Measurements from ENCODE around the gene GOLGA7B.

Gene GOLGA7B

GRCh38 chr10:97896756-97897358 lies 47.2 kb downstream of the GOLGA7B start:
- DNase-seq, result peak; percentile 41

- DNase-seq, result no peak
Measured at GRCh38 chr10:97898429-97898828, 48.8 kb downstream of the GOLGA7B start.

- no peak for DNase-seq
Measured at GRCh38 chr10:97901381-97901780, 51.7 kb downstream of the GOLGA7B start.

GRCh38 chr10:97903128-97904017 lies 53.7 kb downstream of the GOLGA7B start:
- peak; percentile 78 for DNase-seq

GRCh38 chr10:97904018-97904381 lies 54.4 kb downstream of the GOLGA7B start:
- DNase-seq, result peak; percentile 78

GRCh38 chr10:97904576-97904975 lies 54.9 kb downstream of the GOLGA7B start:
- no peak for DNase-seq

- DNase-seq, result no peak
Measured at GRCh38 chr10:97905276-97905675, 55.6 kb downstream of the GOLGA7B start.

GRCh38 chr10:97907211-97907610 lies 57.6 kb downstream of the GOLGA7B start:
- no peak for DNase-seq

GRCh38 chr10:97907830-97908229 lies 58.2 kb downstream of the GOLGA7B start:
- no peak for DNase-seq

GRCh38 chr10:97910661-97911060 lies 61.0 kb downstream of the GOLGA7B start:
- DNase-seq, result no peak

- DNase-seq, result no peak
Measured at GRCh38 chr10:97911217-97911616, 61.6 kb downstream of the GOLGA7B start.

GRCh38 chr10:97913193-97913592 lies 63.5 kb downstream of the GOLGA7B start:
- DNase-seq, result no peak

GRCh38 chr10:97913614-97914013 lies 64.0 kb downstream of the GOLGA7B start:
- DNase-seq, result no peak

- no peak for DNase-seq
Measured at GRCh38 chr10:97914171-97914836, 64.7 kb downstream of the GOLGA7B start.

- peak; percentile 83 for DNase-seq
Measured at GRCh38 chr10:97914837-97915211, 65.2 kb downstream of the GOLGA7B start.

GRCh38 chr10:97915346-97916131 lies 65.9 kb downstream of the GOLGA7B start:
- no peak for DNase-seq

- no peak for DNase-seq
Measured at GRCh38 chr10:97916586-97916985, 66.9 kb downstream of the GOLGA7B start.

- no peak for DNase-seq
Measured at GRCh38 chr10:97919012-97919411, 69.4 kb downstream of the GOLGA7B start.

- no peak for DNase-seq
Measured at GRCh38 chr10:97920865-97921264, 71.2 kb downstream of the GOLGA7B start.
